DMS153 (cell line): ENCODE measurements around the gene TMEM79.

Source experiments
- DNase-seq: peaks from one replicate; lab custom pipeline; 2025; lab: John Stamatoyannopoulos, UW

Gene TMEM79

DNA sequence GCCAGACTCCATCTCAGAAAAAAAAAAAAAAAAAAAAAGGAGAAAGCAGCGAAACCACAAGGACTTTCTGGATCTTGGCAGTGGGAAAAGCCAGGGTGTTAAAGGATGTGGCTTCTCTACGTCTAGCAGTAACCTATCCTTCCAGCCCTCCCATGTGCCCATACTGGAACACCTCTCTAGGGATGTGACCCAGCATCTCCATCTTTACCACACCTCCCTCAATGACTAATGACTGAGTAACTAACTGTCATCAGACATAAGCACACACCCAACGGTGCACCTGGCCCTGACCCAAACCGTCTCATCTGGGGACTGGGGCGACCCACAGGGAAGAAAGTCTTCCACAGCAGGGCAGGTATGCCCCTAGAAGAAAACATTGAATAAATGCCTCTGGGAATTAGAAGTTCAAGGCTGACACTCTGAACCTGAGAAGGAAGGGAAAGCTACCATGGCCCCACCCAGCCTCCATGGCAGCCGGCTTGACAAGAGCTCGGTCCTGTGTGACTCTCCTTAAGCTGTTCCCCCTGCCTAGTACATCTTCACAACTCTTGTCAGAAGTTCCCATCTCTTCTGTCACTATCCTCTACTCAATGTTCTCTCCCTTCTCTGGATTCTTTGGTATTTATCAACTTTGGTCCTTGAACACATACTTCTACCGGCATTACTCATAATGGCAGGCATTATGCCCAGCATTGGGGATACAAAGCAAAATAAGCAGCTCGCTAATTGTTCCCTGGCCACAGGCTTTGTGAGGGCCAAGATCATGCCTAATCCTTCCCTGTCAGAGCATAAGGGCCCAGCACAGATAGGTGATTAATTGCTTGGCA is 21.5 kb upstream of the TMEM79 start:
- DNase-seq = no peak

DNA sequence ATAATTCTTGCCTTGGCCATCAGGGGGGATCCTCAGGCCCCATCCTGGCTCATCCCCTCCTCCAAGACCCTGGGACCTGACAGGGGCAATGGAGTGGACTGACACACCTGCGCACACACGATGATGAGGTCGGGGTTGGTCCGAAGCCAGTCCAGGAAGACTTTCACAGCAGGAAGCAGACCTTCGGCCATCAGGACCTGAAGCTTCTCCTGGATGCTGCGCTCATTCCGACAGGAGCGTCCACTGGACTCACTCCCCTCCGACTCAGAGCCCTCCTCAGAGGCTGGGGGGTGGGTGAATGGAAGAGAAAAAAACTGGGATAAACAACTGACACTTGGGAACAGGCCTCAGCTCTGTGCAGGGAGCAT is 20.9 kb upstream of the TMEM79 start:
- DNase-seq = no peak

DNA sequence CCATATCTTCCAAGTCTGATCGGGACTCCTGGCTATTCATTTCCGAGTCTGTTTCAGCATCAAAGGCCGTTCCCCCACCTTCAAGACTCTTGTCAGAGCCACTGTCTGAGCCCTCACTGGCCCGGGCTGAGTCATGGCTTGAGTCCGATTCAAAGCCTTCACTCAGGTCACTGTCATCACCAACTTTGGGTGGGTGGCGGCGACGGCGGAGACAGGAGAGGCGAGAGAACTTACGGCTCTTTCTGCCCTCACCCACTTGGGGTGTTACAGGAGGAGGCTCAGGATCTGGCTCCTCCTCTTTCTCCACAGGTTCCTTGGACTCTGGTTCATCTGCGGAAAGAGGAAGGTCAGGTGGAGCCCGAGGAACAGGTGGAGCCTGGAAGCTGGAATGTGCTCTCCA is 18.1 kb upstream of the TMEM79 start:
- no peak for DNase-seq

DNA sequence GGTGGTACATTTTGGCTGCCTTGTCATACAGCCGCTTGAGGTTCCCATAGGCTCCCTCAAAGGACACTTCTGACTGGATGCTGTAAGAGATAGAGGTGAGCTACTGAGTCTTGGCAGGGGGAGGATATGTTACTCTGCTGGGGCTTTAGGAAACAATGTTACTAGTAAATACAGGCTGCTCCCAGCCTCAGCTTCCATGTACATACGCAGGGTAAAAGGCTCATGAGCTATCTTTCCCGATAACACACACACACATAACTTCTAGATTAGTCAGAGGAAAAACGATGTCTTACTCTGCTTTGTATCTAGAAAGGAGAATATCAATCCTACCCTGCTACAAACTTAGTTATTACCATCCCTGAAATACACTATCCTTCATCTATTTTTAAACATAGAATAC is 15.8 kb upstream of the TMEM79 start:
- no peak for DNase-seq

DNA sequence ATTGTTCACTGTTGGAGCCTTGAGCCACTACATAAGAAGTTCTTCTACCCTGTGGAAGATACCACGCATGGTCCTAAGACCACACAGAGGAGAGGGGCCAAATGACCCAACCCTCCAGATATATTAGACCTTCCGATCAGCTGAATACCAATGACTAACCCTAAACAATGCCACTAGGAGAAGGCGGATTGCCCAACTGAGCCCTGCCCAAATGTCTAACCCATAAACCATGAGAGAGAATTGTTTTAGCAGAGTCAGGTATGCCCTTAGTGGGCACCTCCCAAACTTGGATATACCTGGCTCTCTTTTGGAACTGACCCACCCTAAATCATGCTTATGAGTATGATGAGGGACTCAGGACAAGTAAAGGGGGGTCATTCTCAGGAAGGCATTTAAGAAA is 13.8 kb upstream of the TMEM79 start:
- no peak for DNase-seq

DNA sequence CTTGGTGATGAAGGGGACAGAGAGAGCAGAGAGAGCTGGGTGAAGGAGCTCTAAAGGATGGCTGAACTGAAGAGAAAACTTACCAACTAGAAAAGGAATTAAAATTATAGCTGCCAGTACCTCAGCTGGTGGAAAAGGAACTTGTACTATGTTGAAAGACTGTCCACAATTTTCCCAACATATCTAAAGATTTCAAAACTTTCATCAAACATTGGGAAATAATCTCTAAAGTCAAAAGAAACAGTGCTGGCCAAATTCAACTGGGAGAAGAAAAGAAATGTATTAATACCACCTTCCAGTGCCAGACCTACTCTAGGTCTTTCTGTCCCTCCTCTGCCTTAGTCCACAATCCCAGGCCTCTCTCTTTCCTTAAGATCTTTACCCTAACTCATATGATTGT is 7.6 kb upstream of the TMEM79 start:
- no peak for DNase-seq

DNA sequence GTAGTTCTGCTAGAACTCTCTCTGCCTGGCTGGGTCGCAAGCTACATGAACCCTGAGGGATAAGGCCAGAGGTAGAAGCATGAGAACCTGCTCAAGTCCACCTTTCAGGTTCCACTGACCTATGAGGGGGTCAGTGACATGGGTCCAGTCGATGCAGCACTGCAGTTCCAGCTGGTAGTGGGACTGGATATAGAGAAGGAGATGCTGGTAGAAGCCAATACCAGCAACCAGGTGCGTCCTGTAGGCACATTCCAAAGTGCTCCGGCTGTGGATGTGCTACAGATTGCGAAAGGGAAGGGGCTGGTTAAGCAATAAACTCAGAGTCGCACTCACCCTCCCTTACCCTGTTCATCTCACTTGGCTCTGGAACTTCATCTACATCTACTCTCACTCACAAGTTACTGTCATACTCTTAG is 7.2 kb upstream of the TMEM79 start:
- DNase-seq = no peak

DNA sequence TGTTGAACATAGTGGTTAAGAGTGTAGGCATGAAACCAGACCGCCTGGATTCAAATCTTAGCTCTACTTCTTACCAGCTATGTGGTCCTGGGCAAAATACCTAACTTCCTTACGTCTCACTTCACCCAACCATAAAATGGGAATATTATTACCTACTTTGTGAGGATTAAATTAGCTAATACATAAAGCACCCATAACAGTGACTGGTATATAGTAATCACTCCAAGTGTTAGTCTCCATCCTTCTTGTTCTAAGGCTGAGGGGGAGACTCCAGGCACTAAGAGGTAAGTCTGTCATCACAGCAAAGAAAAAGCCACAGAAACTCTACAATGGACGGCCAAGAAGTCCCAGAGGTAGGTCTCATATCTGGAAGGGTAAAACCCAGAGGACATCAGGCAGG is 4.3 kb upstream of the TMEM79 start:
- no peak for DNase-seq

DNA sequence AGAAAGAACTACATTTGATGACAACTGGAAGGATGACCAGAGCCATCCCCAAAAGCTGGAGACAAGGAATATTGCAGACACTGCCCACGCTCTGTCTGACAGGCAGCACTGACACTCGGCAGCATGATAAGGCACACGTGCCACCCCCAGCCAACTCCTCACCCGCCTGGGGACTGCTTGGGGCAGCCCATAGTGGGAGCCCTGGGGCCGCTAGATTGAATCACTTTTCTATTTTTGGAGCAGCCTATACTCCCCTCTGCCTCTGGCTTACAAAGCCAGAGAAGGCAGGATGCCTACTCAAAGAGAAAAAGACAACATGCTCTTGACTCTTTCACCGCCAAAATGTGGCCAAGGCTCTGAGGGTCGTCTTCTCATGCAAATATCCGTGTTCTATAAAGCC is 2.8 kb upstream of the TMEM79 start:
- DNase-seq = no peak

DNA sequence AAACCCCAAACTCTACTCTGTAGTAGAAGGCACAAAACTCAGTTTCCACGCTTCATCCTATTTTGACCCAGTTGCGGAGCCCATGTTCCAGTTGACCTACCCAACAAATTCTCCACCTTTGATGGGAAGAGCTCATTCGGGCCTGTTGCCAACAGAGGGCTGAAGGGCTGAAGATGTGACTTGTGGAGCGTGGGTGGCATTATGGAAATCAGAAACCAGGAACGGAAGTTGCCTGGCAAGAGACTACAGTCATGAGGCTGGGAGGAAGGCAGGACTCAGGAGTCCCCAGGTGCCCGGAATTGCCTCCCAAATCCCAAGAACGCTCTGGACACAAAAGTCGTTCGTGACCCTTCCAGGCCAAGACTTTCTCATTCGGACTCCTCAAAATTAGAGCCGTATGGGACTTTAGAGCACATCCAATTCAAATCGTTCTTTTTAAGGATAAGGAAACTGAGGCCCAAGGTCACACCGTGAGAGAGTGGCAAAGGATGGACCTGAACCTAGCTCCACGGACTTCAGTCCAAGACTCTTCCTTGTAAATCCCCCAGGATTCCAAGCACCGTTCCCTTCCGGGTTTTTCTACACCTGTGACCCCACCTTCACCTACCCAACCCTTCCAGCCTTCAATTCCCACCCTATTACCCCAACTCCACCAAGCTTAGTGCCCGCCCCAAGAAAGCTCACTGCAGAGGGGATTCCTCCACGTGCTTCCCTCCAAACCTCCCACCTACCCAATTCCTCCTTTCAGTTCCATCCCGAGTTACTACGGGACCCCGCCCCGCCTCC is 2.2 kb upstream of the TMEM79 start:
- DNase-seq = peak; percentile 29

DNA sequence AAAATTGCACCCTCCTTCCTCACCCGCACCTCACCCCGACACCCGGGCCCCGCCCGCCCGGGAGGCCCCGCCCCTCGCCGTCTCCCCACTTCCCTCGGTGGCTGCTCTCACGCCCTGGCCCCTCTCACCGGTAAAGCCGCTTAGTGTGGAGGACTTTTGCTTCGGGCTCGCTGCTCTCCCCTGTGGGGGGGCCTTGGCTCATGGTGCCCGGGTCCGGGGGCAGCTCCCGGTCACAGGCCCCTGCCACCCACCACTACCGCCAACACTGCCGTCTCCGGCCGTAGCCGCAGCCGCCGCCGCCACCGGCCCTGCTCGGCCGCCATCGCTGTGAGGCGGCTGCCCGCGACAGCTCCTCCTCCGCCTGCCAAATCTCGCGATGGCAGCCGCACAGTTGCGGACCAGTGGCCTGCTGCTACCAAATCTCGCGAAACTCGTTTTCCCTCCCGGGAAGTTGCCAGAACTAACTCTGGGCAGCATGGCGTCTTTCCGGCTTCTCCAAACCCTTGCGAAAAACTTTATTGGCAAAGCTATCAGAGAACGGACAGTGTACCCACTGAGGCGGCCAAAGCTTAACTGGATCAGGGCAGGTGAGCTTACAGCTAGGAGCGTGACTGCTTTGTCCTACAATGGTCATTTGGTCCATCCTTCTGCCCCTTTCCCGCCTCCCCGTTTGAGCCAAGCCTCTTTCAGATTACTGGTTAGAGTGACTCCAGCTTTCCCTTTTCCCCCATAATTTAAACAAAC is 1.5 kb upstream of the TMEM79 start, which contains the start of gene SMG5:
SMG5 (minus strand) TSS at position 347 of the 744 bp plus-strand sequence; CDS start at position 202, 145 bp downstream.
- DNase-seq = peak; percentile 99

DNA sequence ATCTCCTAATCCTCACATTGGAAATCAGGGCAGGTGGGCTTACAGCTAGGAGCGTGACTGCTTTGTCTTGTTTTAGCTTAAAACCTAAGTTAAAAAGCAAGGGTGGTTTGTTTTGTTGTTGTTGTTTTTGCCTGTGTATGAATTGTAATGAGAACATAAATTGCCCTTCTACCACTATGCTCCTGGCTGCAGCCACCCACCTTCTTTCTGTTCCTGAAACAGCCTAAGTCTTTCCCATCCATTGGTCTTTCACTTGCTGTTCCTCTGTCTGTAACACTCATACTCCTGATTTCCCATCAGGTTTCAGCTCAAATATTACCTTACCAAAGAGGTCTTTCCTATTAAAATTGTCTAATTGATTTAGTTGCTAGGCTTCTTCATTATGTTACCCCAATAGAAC is 604 bp upstream of the TMEM79 start:
- DNase-seq = no peak

DNA sequence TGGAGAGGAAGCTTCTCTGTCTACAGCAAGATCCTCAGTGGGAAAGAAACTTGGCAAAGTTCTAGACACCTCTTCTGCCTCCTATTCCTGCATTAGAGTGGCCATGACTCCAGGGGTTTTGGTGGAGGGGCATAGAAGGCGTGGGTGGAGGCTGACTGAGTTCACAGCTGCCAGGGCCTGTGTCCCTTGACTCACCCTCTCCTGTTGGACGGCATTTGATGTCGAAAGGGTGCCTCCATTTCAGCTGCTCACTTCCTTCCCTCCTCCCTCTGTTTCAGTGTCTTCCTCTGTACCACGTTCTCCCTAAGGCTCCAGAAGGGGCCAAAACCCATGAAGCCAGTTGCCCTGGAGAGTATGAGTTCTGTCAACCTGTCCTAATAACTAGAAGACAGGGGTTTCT is 632 bp downstream of the TMEM79 start:
- DNase-seq = no peak

DNA sequence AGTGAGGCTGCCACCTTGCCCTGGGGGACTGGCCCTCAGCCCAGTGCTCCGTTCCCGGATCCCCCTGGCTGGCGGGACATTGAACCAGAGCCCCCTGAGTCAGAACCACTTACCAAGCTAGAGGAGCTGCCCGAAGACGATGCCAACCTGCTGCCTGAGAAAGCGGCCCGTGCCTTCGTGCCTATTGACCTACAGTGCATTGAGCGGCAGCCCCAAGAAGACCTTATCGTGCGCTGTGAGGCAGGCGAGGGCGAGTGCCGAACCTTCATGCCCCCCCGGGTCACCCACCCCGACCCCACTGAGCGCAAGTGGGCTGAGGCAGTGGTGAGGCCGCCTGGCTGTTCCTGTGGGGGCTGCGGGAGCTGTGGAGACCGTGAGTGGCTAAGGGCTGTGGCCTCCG is 1.3 kb downstream of the TMEM79 start:
- DNase-seq = no peak

DNA sequence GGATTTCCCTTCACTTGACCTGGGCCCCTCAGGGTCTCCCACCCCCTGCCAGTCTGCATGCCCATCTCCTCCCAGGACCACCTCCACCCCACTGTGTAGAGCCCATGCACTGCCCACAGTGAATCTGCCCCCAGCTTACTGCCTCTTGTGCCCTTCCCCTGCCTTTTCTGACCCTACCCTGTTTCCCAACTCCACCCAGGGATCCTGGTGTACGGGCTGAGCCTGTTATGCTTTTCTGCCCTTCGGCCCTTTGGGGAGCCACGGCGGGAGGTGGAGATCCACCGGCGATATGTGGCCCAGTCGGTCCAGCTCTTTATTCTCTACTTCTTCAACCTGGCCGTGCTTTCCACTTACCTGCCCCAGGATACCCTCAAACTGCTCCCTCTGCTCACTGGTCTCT is 1.9 kb downstream of the TMEM79 start:
- DNase-seq = no peak

DNA sequence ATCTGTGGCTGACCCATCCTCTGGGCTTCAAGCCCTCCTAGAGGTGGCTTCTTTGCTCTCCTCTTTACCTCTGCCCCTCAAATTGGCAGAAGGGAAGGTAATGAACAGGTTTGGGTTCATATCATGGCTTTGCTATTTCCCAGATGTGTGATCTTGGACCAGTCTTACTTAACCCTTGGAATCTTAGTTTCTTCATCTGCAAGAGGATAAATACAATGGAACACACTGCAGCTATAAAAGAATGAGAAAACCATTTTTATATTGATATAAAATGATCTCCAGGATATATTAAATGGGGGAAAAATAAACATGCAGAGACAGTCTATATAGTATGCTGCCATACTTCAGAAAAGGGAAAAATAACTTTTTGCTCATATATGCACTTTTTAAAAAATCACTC is 5.7 kb downstream of the TMEM79 start:
- DNase-seq = no peak

DNA sequence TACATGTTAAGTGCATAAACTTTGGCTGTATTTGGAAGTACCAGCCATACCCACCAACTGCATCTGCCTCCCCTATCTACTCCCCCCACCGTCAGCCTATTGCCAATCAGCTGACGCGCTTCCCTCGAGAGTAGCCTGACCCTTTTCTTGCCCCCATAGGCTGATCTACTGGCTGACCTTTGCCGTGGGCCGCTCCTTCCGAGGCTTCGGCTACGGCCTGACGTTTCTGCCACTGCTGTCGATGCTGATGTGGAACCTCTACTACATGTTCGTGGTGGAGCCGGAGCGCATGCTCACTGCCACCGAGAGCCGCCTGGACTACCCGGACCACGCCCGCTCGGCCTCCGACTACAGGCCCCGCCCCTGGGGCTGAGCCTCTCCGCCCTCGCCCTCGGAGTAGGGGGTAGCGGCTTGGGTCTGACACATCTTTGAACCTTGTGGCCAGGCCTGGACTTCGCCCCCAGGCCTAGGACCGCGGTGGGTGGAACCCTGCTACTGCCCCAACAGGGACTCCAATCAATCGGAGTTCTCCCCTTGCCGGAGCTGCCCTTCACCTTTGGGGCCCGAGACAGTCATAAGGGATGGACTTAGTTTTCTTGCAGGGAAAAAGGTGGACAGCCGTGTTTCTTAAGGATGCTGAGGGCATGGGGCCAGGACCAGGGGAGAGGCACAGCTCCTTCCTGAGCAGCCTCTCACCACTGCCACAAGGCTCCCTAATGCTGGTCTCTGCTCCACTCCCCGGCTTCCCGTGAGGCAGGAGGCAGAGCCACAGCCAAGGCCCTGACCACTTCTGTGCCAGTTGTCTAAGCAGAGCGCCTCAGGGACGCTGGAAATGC is 7.3 kb downstream of the TMEM79 start:
- DNase-seq = peak; percentile 76

DNA sequence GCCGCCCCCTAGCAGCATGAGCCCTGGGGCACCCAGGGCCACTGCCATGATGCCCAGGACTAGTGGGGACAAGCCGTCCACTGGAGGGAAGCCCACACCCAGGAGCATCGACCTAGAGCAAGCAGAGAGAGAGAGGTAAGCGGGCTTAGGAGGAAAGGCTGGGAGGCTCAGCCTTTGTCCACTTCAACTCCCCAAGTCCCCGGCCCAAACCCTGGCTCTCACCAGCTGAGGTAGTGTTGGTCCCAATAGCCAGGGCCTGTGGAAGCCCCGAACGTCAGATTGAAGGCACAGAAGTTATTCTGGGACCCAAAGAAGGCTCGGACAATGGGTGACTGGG is 8.9 kb downstream of the TMEM79 start:
- DNase-seq = no peak

DNA sequence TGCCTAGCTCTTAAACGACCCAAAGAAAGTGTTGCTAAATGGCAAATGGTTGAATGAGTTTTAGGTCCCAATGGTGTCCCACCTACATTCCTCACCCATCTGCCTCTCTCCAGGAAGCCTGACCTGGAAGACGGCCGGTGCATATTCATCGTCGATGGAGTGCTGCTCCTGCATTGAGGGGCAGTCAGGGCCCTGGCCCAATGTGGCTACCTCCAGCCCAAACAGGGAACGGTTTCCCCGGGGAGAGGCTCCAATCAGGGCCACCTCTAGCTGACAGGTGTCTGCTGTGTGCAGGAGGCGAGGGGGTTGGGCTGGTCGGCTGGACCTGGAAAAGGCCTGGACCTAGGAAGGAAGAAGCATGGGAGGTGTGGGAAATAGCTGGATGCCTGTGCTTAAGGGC is 9.8 kb downstream of the TMEM79 start:
- no peak for DNase-seq

DNA sequence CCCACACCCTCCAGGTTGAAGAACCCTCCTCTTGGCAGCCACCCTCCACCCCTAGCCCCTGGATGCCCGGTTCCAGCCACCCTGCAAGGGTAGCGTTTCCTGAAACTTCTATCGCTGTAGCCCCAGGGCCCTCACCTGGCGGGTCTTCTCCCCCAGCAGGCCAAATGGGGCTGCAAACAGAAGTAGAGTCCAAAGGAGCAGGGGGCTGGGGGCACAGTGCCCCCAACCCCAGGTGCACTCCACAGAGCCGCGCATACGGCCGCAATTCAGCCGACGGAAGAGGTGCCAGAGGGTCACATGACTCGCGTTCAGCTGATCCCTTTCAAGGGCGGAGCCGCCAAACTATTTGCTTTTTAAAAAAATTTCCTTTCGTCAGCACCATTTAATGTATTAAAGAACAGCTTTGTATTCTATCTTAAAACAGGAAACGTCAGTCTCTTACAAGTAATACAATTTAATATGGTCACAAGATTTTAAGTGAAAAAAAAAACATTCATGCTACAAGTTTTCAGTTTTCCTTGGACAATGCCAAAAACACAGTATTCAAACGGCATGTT is 11.3 kb downstream of the TMEM79 start, which contains the start of gene GLMP:
GLMP (minus strand) TSS at position 289 of the 557 bp plus-strand sequence; CDS start at position 255, 34 bp downstream.
- DNase-seq = no peak

DNA sequence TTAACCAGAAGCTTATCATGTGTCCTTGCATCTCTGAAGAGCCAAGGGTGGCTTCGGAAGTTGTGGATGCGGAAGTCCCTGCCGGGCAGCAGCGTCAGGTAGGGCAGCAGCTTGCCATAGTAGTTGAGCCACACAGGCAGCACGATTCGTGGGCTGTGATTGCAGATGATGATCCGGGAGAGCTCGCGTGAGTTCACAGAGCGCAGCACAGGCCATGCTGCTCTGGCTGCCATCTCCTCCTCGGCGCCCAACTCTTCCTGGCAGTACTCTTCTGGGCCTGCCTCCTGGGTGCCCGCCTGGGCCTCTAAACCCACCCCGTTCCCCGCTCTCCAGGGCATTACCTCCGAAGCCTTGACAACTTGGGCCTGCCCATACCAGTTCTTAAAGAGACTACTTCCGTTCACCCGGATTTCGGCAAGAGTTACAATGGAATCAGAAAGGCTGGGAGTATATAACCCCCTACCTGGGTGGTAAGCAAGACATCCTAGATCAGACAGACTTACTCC is 14.8 kb downstream of the TMEM79 start, which contains the start of gene VHLL:
VHLL (minus strand) TSS at position 456 of the 506 bp plus-strand sequence; CDS start at position 338, 118 bp downstream.
- no peak for DNase-seq
